ENCODE data around the gene TTC29. TPM values are rescaled to one million over a fixed set of nuclear protein-coding genes. Genes with fewer than 3 reads are reported as not detected.
"Not testable (repeated sequence)": the region's sequence is repeated elsewhere in the genome, so short reads cannot be mapped to it uniquely, and the experiment has no call there.

TTC29 gene
- total and polyA plus RNA-seq, 7 donors = not detected

- TF ChIP-seq CTCF (IDR thresholded peaks at IDR 0.05) = no peak
- no peak for TF ChIP-seq EP300 (IDR thresholded peaks at IDR 0.05)
- no peak for TF ChIP-seq POLR2AphosphoS5 (IDR thresholded peaks at IDR 0.05)
- TF ChIP-seq POLR2A (IDR thresholded peaks at IDR 0.05) = no peak
- intact Hi-C loops (cut with DNase I) = no loop called here
Observed at GRCh38 chr4:146840731-146841130, 104.9 kb downstream of the TTC29 start.

DNA sequence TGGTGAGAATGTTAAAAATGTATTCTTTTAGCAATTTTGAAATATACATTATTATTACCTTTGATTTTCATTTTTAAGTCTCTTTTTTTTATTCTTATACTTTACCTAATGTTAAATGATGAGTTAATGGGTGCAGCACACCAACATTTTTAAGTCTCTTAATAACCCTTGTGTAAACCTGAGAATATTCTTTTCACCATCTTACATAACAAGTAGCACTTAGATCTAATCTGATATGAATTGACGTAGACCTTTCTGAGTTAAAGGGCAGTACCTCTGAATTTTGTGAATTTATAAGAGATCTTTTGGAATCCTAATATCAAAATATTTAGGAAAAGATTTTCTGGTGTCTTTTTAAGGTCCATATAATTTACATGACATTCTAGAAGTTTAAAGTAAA, 110.6 kb downstream of the TTC29 start:
- Histone ChIP-seq H3K9me3 (no peaks in the 10 kb centered on the region), H3K4me3 (no peak overlapping the region), H3K27me3 (no peaks in the 10 kb centered on the region), H3K36me3 (no peaks in the 10 kb centered on the region), H3K4me1 (no peaks in the 10 kb centered on the region), H3K27ac (no peak overlapping the region)
- TF ChIP-seq POLR2A (IDR thresholded peaks at IDR 0.05) (no peak), EP300 (IDR thresholded peaks at IDR 0.05) (no peak), CTCF (IDR thresholded peaks at IDR 0.05) (no peak), POLR2AphosphoS5 (IDR thresholded peaks at IDR 0.05) (no peak)
- DNase-seq = no peak
- intact Hi-C loops (cut with DNase I) = no loop called here
- whole genome bisulfite sequencing, 2 donors = 81 to 92% methylated on average over 1 of the region's 1 CpG

More at GRCh38 chr4:146840731-146841130, 104.9 kb downstream of the TTC29 start:
- no peaks in the 10 kb centered on the region for H3K27me3 ChIP-seq
- H3K4me1 ChIP-seq = no peaks in the 10 kb centered on the region
- H3K27ac ChIP-seq = no peak overlapping the region
- no peak overlapping the region for H3K4me3 ChIP-seq
- no peaks in the 10 kb centered on the region for H3K36me3 ChIP-seq
- no peak for DNase-seq
- no peaks in the 10 kb centered on the region for H3K9me3 ChIP-seq

- H3K4me3 ChIP-seq = no peak overlapping the region
- H3K9me3 ChIP-seq = no peaks in the 10 kb centered on the region
- TF ChIP-seq POLR2A (IDR thresholded peaks at IDR 0.05) (no peak), EP300 (IDR thresholded peaks at IDR 0.05) (no peak), POLR2AphosphoS5 (IDR thresholded peaks at IDR 0.05) (no peak), CTCF (IDR thresholded peaks at IDR 0.05) (no peak)
- H3K27ac ChIP-seq = no peak overlapping the region
- H3K27me3 ChIP-seq = no peaks in the 10 kb centered on the region
- 58 to 77% methylated on average over 6 of the region's 6 CpGs for WGBS, 2 donors
- no peaks in the 10 kb centered on the region for H3K4me1 ChIP-seq
- DNase-seq = no peak
- intact Hi-C loops (cut with DNase I) = no loop called here
- no peaks in the 10 kb centered on the region for H3K36me3 ChIP-seq
Observed at GRCh38 chr4:146834263-146835034, 111.2 kb downstream of the TTC29 start.

GRCh38 chr4:146833530-146833929, 112.1 kb downstream of the TTC29 start:
- 64 to 74% methylated on average over 3 of the region's 3 CpGs for WGBS, 2 donors
- TF ChIP-seq EP300 (IDR thresholded peaks at IDR 0.05) = no peak
- no peak for TF ChIP-seq POLR2AphosphoS5 (IDR thresholded peaks at IDR 0.05)
- no peak for TF ChIP-seq CTCF (IDR thresholded peaks at IDR 0.05)
- TF ChIP-seq POLR2A (IDR thresholded peaks at IDR 0.05) = no peak
- Histone ChIP-seq H3K36me3 (no peaks in the 10 kb centered on the region), H3K4me3 (no peak overlapping the region), H3K27ac (no peak overlapping the region), H3K9me3 (no peaks in the 10 kb centered on the region), H3K4me1 (no peaks in the 10 kb centered on the region), H3K27me3 (no peaks in the 10 kb centered on the region)
- DNase-seq = no peak
- intact Hi-C loops (cut with DNase I) = no loop called here

GRCh38 chr4:146822980-146823379, 122.7 kb downstream of the TTC29 start:
- DNase-seq; H3K4me3 ChIP-seq; H3K27ac ChIP-seq; H3K9me3 ChIP-seq; H3K27me3 ChIP-seq; H3K36me3 ChIP-seq; intact Hi-C loops (cut with DNase I); H3K4me1 ChIP-seq: not testable (repeated sequence)
- 92 to 98% methylated on average over 1 of the region's 1 CpG for WGBS, 2 donors

Data from sigmoid colon (tissue), 7 donors.